HepG2 (cell line): ENCODE measurements around the gene CYLD. TPM values are rescaled to one million over a fixed set of nuclear protein-coding genes. Genes with fewer than 3 reads are reported as not detected.

ENCODE experiments used
- DNMT1 ChIP-seq: sonication (generic); formaldehyde crosslinking; IDR thresholded peaks from 2 replicates; pipeline ENCODE4 v1.5.1; 2020; ENCODE audit warnings: mild to moderate bottlenecking, missing genetic modification reagents
- GATAD2A ChIP-seq: IDR thresholded peaks from 2 replicates; pipeline ENCODE4 v1.6.1; 2016
- MLLT10 ChIP-seq: sonication (generic); formaldehyde crosslinking; IDR thresholded peaks from 2 replicates; pipeline ENCODE4 v1.4.0; 2020; ENCODE audit warnings: missing genetic modification reagents
- POLR2A ChIP-seq, 2 experiments: IDR thresholded peaks; 2 replicates each; pipeline ENCODE4 v1.6.1; 2011; ENCODE audit warnings: low read depth in 2 of 2, low read length in 2 of 2, mild to moderate bottlenecking in 1 of 2, moderate library complexity in 1 of 2; ENCODE audit not compliant: insufficient read depth in 1 of 2
- USF2 ChIP-seq, 2 experiments: sonication (generic) in 1 of 2; formaldehyde crosslinking in 1 of 2; IDR thresholded peaks; 2 replicates each; pipeline versions ENCODE4 v1.5.1 to v1.6.1; 2011 to 2020; ENCODE audit warnings: borderline replicate concordance in 1 of 2, low read depth in 1 of 2, low read length in 1 of 2, mild to moderate bottlenecking in 1 of 2, missing genetic modification reagents in 1 of 2, moderate library complexity in 1 of 2
- ZBTB21 ChIP-seq: sonication (generic); formaldehyde crosslinking; IDR thresholded peaks from 2 replicates; pipeline ENCODE4 v1.4.0; 2020; ENCODE audit warnings: missing genetic modification reagents
- ZFP90 ChIP-seq: sonication (generic); formaldehyde crosslinking; IDR thresholded peaks from 2 replicates; pipeline ENCODE4 v1.8.0; 2022; ENCODE audit warnings: missing genetic modification reagents, mild to moderate bottlenecking, inconsistent platforms, borderline replicate concordance
- ZNF280D ChIP-seq: sonication (generic); formaldehyde crosslinking; IDR thresholded peaks from 2 replicates; pipeline ENCODE4 v1.5.1; 2020; ENCODE audit warnings: mild to moderate bottlenecking, missing genetic modification reagents
- ZNF33B ChIP-seq: sonication (generic); formaldehyde crosslinking; IDR thresholded peaks from 2 replicates; pipeline ENCODE4 v1.5.1; 2020; ENCODE audit warnings: mild to moderate bottlenecking, missing genetic modification reagents
- ZNF441 ChIP-seq: sonication (generic); formaldehyde crosslinking; IDR thresholded peaks from 2 replicates; pipeline ENCODE4 v1.7.0; 2021; ENCODE audit warnings: missing genetic modification reagents, borderline replicate concordance
- polyA plus RNA-seq, 8 experiments: library from polyadenylated mRNA; depleted of rRNA in 3 of 8; stranded (reverse) in 7 of 8; unstranded in 1 of 8; fragments of >200 nt; fragmentation: Illumina TruSeq in 4 of 8; extraction: Trizol in 4 of 8; gene quantifications; 2 replicates each; pipeline versions ENCODE4 v1.2.1 to v1.2.3, GENCODE V29; 2011 to 2016; ENCODE audit warnings: low read depth in 4 of 8, missing spikeins in 1 of 8, mixed read lengths in 1 of 8; ENCODE audit not compliant: insufficient read depth in 1 of 8
- total RNA-seq, 5 experiments: library from RNA; depleted of rRNA; stranded (reverse); fragments of >200 nt; fragmentation: Illumina TruSeq; extraction: Trizol; gene quantifications; 2 replicates each; pipeline ENCODE4 v1.2.3, GENCODE V29; 2016; ENCODE audit warnings: low read depth in 1 of 5
- TF ChIP-seq, protein P1 (sequence below): sonication (generic); formaldehyde crosslinking; IDR thresholded peaks from 2 replicates; pipeline ENCODE4 v1.5.1; 2020; ENCODE audit warnings: mild to moderate bottlenecking, missing genetic modification reagents, moderate library complexity
- TF ChIP-seq, protein P2 (sequence below): sonication (generic); formaldehyde crosslinking; conservative IDR thresholded peaks from 2 replicates; pipeline ENCODE4 v1.4.0; 2020; ENCODE audit warnings: missing genetic modification reagents

CYLD gene
- total and polyA plus RNA-seq, 2 of the 13 experiments (the other 11 are each of a cell fraction or from before 2014, with no cell fraction given), result 6.1 to 11.4 TPM

GRCh38 chr16:50804290-50804907, 62.5 kb downstream of the CYLD start (continued):
- no peak; a peak in 1 of 4 replicates for TF ChIP-seq POLR2A (IDR thresholded peaks at IDR 0.05; ENCODE audit: insufficient read depth in 1 of 2, low read depth in 2 of 2, low read length in 2 of 2)
- no peak for TF ChIP-seq USF2 (IDR thresholded peaks at IDR 0.05; ENCODE audit: low read depth, low read length)
- no peak for TF ChIP-seq USF2 (CRISPR knock-in tag; IDR thresholded peaks at IDR 0.05; ENCODE audit: borderline replicate concordance)
- no peak for TF ChIP-seq ZNF33B
- no peak for TF ChIP-seq ZBTB21 (CRISPR knock-in tag)
- peak; percentile 67; the same call in 1 of the 2 replicates for TF ChIP-seq ZNF441
- no peak for TF ChIP-seq ZFP90 (CRISPR knock-in tag)
- peak; percentile 78 for TF ChIP-seq GATAD2A (CRISPR knock-in tag)
- no peak for TF ChIP-seq MLLT10 (CRISPR knock-in tag)
- no peak for TF ChIP-seq ZNF280D (CRISPR knock-in tag)
- TF ChIP-seq DNMT1 (CRISPR knock-in tag), result no peak
- TF ChIP-seq, protein P1, sequence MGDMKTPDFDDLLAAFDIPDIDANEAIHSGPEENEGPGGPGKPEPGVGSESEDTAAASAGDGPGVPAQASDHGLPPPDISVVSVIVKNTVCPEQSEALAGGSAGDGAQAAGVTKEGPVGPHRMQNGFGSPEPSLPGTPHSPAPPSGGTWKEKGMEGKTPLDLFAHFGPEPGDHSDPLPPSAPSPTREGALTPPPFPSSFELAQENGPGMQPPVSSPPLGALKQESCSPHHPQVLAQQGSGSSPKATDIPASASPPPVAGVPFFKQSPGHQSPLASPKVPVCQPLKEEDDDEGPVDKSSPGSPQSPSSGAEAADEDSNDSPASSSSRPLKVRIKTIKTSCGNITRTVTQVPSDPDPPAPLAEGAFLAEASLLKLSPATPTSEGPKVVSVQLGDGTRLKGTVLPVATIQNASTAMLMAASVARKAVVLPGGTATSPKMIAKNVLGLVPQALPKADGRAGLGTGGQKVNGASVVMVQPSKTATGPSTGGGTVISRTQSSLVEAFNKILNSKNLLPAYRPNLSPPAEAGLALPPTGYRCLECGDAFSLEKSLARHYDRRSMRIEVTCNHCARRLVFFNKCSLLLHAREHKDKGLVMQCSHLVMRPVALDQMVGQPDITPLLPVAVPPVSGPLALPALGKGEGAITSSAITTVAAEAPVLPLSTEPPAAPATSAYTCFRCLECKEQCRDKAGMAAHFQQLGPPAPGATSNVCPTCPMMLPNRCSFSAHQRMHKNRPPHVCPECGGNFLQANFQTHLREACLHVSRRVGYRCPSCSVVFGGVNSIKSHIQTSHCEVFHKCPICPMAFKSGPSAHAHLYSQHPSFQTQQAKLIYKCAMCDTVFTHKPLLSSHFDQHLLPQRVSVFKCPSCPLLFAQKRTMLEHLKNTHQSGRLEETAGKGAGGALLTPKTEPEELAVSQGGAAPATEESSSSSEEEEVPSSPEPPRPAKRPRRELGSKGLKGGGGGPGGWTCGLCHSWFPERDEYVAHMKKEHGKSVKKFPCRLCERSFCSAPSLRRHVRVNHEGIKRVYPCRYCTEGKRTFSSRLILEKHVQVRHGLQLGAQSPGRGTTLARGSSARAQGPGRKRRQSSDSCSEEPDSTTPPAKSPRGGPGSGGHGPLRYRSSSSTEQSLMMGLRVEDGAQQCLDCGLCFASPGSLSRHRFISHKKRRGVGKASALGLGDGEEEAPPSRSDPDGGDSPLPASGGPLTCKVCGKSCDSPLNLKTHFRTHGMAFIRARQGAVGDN (CRISPR knock-in tag), result peak; percentile 81
- TF ChIP-seq, protein P2, sequence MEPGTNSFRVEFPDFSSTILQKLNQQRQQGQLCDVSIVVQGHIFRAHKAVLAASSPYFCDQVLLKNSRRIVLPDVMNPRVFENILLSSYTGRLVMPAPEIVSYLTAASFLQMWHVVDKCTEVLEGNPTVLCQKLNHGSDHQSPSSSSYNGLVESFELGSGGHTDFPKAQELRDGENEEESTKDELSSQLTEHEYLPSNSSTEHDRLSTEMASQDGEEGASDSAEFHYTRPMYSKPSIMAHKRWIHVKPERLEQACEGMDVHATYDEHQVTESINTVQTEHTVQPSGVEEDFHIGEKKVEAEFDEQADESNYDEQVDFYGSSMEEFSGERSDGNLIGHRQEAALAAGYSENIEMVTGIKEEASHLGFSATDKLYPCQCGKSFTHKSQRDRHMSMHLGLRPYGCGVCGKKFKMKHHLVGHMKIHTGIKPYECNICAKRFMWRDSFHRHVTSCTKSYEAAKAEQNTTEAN (CRISPR knock-in tag), result no peak
